Cortex of kidney (tissue), 1 donor: ENCODE measurements around the gene KRTAP5-4.
"Not testable (repeated sequence)": the region's sequence is repeated elsewhere in the genome, so short reads cannot be mapped to it uniquely, and the experiment has no call there.

ENCODE experiments used
- DNase-seq: peaks from one replicate; lab custom pipeline; 2025; lab: John Stamatoyannopoulos, UW

Gene KRTAP5-4

GRCh38 chr11:1622086-1622485 is at the start of gene KRTAP5-4:
KRTAP5-4 (minus strand) TSS chr11:1622138; CDS start chr11:1622093, 45 bp downstream.
- no peak for DNase-seq

DNA sequence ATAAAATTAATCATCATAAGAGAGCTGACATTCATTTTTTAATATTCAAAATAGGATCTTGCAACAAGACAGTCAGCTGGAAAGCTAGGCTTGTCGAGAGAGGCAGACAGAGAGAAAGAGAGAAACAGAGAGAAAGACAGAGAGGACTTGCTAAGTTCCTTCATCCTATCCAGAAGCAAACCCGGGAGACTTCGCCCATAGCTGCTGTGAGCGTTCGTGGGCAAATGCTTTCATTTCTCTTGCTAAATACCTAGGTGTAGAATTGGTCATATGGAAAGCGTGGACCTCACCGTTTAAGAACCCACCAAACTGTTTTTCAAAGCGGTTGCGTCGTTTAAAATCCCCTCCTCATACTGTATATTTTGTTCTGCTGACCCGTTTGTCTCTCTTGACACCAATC is 49.7 kb upstream of the KRTAP5-4 start:
- no peak for DNase-seq

DNA sequence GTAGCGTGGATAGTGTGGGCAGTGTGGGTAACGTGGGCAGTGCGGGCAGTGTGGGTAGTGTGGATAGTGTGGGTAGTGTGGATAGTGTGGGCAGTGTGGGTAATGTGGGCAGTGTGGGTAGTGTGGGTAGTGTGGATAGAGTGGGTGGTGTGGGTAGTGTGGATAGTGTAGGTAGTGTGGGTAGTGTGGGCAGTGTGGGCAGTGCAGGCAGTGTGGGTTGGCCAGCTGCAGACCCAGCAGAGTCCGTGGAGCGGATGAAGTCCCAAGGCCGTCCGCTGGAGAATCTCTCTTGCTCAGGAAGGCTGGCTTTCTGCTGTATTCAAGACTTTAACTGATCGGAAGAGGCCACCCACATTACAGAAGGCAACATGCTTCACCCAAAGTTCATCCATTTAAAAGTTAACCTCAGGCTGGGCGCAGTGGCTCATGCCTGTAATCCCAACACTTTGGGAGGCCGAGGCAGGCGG is 49.0 kb upstream of the KRTAP5-4 start:
- DNase-seq = no peak

- DNase-seq = not testable (repeated sequence)
Measured at GRCh38 chr11:1670457-1670856, 48.5 kb upstream of the KRTAP5-4 start.

DNA sequence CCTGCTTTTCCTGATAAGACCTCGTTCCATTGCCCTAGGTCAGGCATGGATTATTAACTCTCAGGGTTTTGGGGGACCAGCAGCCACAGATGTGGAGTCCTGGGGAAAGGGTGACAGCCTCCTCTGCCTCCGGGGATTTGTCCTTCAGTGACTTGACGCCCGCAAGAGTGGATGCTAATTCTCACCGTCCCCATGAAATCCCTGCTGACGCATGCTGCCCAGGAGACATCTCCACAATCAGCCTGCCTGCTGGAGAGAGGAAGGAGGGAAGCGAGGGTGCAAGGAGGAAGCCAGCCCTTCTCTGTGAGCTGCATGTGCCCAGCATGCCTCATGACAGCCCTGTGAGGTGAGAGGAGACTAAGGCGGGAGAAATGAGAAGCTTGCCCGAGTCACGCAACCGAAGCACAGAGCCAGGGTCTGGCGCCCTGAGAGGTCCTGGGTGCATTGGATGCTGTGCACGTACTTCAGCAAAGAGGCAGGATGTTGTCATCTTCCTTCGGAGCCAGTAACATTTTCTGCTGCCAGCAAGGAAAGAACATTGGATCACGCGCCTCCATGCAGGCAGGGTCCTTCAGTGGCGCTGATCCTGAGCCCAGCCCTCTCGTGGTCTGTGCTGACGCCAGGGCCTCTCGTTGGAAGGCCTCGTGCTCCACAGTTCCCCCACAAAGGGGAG is 47.7 kb upstream of the KRTAP5-4 start:
- DNase-seq = no peak

DNA sequence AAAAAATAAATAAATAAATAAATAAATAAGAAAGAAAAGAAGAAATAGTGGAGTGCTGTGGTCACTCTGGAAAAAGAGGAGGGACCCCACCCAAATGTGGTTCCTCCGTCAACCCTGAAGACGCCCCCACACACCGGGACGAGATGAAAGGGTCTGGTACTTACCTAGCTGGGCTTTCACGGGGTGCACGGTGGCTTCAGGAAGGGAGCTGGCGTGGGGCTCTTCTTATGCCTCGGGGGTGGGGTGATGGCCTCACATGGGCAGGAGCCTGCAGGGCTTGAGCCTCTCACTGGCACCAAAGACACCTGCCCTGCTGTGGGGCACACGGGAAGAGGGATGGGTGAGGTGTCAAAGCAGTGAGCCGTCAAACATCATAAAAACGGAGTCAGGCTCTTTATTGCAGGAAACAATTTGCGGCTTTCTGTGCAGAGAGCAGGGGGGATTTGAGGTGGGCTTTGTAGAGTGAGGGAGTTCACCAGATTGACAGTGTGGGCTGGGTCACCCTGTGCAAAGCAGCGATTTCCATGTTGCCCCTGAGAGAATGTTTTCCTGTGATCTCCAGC is 47.1 kb upstream of the KRTAP5-4 start:
- no peak for DNase-seq

DNA sequence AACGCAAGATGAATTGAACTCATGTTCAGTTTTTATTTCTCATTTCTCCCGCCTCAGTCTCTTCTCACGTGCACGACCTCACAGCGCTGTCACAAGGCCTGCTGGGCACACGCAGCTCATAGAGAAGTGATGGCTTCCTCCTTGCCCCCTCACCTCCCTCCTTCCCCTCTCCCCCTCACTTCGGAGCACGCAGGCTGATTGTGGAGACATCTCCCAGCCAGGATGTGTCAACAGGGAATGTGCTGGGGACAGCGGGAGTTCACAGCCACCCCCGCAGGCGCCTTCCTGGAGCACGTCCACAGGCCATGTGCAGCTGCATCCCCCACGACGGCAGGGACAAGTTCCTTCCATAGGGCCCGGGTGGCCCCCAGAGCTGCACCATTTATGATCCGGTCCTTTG is 46.0 kb upstream of the KRTAP5-4 start:
- no peak for DNase-seq

DNA sequence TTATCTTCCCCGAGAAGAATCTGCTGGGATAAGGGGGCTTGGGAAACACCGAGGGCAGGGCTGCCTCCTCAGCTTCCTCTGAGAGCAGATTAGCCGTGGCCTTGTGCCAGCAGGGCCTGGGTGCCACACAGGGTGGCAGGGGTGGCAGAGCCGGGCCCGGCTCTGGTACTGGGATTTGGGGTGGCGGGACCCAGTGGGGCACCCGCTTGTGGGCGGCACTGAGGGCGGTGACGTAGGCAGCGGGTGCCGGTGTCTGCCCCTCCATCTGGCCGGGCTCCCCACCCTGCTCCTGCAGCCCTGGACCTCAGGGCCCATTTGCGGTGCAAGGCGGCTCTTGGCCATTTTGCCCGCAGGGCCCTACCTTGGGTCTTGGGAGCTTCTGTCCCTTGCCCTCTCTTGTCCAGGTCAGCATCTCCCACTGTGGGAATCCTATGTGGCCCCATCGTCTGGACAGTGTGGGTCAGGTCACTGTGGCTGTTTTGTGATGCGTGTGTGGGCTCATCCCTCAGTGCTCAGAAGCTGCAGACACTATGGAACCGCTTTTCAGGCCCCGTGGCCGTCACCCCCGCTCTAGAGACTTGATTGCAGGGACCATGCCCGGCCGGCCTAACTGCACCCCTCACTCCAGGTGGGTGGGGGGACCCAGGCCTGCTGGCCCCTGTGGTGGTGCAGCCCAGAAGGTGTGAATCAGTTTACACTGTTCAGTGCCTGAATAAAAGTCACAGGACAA is 45.3 kb upstream of the KRTAP5-4 start:
- DNase-seq = no peak

DNA sequence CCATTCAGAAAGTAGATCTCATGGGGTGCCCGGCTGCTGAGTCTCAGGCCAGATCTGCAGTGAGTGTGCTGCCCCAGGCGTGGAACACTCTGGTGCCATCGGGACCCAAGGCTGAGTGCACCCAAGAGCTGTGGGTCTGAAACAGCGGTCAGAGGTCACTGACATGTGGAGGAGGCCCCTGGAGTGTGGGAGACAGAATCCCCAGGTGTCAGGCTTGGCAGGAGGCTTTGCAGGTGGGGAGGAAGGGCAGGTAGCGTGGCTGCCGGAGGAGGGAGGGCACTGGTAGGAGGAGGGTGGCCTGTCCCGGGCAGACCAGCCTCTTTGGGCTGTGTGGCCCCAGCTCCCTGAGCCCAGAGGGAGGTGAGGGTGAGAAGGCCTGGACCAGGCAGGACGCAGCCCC is 43.4 kb upstream of the KRTAP5-4 start:
- DNase-seq = no peak

GRCh38 chr11:1662699-1663283 is 40.9 kb upstream of the KRTAP5-4 start:
- DNase-seq = not testable (repeated sequence)

DNA sequence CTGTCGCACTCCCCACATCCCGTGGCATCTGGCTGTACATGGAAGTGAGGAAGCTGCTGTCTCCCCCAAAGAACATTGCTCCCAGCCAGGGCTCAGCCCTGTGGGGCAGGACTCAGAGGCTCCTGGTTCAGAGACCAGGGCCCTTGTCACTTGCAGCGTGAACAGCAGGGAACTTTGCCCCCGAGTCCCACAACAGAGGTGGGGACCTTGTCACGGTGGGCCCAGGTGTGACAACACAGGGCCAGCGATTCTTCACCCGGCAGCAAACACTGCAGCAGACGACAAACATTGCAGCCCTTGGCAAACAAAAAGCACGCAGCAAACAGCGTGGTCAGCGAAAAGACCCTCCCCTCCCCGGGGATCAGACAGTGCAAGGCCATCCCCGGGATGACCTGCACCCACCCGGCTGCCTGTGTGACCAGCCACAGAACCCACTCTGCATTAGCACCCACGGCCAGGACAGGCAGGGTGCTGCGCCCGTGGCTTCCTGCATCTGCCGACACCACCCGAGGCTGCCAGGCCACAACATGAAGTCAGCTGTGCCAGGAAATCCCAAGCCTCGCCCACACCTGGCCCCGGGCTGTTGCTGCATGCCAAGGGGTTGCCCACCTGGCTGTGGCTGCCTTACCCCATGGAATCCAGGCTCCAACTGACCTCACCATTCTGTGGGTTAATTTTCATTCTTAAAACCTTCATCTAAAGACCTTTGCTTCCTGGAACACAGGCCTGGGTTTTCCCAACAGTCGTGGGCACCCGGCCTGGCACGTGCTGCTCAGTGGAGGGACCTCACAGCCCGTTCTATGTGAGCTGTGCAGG is 39.7 kb upstream of the KRTAP5-4 start:
- DNase-seq = not testable (repeated sequence)

DNA sequence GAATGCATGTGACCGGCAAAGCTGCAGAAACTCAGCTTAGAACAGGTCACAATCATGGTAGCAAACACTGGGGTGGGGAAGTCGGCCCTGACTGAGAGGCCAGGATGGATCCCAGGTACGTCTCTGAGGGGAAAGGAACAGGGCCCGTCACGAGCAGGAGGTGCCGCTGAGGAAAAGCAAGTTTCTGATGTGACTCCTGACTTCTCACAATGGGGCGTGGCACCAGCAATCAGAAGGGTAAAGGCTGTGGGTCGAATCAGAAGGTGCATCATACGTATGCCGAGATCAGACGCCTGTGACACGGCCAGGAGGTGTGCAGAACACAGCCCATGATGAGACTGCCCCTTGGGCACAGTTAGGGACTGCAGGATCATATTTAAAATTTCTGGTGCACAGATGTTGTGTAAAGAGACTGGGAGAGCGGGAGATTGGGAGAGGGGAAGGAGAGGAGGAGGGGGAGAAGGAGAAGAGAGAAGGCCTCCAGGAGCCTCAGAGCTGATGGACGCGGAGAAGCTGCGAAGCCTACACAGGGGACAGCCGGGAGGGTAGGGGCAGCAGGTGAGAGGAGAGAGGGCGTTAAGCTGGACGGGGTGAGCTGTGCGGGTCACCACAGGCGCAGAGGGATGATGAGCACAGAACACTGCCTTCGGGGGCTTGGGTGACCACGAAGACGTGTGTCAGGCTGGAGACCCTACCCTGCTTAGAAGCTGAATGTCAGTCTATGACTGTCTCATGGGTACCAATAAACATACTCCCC is 38.4 kb upstream of the KRTAP5-4 start:
- DNase-seq = no peak

DNA sequence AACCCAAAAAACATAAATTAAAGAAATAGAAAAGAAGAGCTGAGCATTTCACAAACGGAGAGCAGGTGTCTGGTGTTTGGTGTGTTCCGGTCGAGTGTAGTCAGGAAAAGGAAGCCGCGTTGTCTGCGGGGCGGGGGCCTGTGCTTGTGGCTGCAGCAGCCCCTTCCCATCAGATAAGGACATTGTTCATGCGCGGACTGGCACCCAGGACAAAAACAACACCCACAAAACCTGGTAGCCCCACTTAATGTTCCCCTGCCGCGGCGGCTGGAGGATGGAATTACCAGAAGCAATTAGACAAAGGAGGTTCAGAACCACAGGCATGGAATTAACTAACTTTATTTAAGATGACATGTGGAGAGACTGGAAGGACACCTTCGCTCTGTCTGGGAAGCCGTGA is 37.6 kb upstream of the KRTAP5-4 start:
- DNase-seq = no peak

GRCh38 chr11:1656670-1657069 is 34.7 kb upstream of the KRTAP5-4 start:
- no peak for DNase-seq

DNA sequence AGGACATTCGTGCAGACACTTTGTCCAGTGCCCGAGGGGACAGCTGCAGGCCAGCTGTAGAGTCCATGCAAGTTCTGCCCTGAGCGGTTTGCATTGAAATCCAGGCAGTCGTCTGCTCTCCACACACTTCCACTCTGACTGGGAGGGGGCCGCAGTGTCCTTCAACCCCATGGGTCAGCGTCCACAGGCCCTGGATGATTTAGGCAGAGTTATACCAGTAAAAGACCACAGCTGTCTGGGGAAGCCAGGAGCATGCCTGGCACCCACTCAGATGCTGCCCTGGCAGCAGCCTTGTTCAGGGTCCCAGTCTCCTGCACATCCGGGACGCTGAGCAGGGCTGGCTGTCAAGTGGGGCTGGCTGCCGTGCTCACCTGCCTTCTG is 34.1 kb upstream of the KRTAP5-4 start:
- no peak for DNase-seq

DNA sequence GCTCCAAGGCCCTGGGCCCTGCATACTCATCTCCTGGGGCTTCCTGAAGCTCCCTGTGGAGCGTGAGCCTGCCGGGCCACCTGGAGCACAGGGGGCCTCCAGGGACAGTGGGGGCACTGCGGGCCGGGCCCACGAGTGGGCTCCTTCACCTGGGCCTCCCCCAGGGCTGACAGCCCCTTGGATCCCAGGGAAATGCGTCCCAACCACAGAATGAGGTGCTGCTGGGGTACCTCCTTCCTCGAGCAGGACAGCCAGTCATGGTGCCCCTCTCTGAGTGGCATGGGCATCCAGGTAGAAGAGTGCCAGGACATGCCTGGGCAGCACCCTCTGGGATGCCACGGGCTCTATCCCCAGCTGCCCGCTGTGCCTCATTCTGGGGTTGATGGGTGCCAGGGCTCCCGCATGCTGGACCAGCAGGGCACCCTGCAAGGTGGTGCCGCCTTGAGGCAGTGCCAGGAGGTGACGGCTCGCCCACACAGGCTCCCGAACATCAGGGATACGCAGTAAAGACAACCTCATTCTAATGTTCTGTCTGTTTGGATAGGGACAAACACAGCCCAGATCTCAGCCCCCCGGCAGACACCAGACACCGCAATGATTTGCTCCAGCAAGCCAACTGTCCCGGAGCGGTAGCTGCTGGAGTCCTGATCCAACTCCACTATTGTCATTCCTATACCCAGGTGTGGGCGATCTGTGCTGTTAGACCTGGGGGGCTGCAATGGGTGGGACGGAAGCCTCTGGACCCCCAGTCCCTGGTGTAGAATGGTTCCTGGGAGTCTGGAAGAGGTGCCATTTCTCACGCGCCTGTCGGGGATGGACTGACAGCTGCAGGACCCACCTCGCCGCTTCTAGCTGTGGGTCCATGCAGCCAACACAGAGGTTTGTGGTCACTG is 33.5 kb upstream of the KRTAP5-4 start:
- DNase-seq = no peak

DNA sequence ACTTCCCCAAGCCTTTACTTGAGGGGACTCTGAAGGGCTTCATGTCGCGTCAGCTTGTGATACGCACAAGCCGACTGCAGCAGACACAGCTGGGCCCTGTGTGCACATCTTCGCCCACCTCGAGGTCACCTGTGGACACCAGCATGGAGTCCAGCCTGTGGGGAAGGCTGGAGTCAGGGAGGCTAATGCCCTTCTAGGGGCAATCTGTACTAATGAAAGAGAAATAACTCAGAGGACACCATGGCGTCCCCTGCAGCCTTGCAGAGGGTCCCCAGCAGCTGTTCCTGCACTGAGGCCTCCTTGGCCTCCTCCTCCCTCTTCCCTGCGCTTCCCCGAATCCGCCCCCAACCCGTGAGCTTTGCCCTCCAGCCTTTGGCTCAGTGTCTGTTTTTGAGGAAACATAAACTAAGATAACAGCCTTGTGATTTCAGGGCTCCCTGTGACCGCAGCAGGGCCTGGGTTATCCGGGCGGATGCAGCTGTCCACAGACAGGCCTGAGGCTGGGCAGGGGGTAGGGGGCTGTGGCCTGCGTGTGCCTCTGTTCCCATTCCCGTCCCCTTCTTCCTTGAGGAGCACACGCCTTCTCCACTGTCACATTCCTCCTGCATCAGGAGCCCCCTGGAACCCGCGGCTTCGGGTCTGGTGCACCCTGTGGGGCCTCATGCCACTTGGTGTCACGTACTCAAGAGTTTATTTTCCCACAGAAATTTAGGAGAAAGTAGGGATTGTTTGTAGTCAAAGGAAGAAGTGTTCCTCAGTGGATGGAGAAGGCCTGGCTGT is 32.6 kb upstream of the KRTAP5-4 start:
- no peak for DNase-seq

DNA sequence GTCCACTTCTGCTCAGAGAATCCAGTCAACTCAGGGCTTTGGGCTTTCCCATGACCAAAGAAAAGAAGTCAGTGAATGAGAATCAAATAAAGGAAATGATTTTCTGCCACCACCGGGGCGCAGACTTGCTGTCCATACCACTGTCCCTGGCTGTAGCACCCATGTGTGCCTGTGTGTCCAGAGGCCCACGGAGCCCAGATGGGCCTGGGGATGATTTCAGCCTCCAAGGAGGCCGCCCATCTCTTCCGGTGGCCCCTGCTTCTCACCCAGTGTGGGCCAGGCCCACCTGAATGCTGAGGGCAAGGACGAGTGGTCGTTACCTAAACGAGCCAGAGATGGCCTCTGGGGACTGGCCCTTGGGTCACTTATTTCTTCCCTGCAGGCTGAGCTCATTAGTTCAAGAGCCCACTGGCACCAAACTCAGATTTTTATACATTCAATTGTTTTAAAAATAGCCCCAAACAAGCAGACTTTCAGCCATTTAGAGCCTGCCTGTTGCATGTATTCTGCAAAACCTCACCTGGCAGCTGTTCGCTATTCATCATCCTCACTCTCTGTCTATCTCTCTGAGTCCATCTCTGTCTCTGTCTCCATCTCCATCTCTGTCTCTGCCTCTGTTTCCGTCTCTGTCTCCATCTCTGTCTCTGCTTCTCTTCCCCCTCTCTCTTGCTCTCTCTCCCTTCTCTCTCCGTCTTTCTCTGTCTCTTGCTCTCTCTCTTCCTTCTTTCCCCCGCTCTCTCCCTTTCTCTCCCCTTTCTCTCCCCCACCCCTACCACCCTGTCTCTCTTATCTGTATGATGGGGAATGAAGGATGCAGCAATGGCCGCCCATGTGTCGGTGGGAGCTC is 31.8 kb upstream of the KRTAP5-4 start:
- no peak for DNase-seq
